Mesenchymal stem cell (in vitro differentiated cells and primary cell): Measurements from ENCODE around the gene TACR1.
"Not testable (repeated sequence)": the region's sequence is repeated elsewhere in the genome, so short reads cannot be mapped to it uniquely, and the experiment has no call there.

ENCODE experiments used
- DNase-seq: peaks from one replicate; pipeline ENCODE4 v3.0.0-alpha.2; 2013
- H2AFZ ChIP-seq: one replicate; pipeline ENCODE4 v1.6.1; 2013; ENCODE audit warnings: low read depth, mild to moderate bottlenecking, control low read depth, inconsistent platforms, low read length, moderate library complexity
- H2AK5ac ChIP-seq: 2 replicates; pipeline ENCODE4 v1.6.1; 2013; ENCODE audit warnings: low read length, moderate library complexity, mild to moderate bottlenecking, inconsistent platforms; ENCODE audit not compliant: severe bottlenecking
- H2BK120ac ChIP-seq: one replicate; pipeline ENCODE4 v1.6.1; 2013; ENCODE audit warnings: low read depth, mild to moderate bottlenecking, inconsistent platforms, low read length, moderate library complexity
- H2BK12ac ChIP-seq, 2 experiments: one replicate each; pipeline ENCODE4 v1.6.1; 2013; ENCODE audit warnings: inconsistent platforms in 2 of 2, low read length in 2 of 2, mild to moderate bottlenecking in 2 of 2, moderate library complexity in 2 of 2, control low read depth in 1 of 2
- H2BK15ac ChIP-seq: one replicate; pipeline ENCODE4 v1.6.1; 2013; ENCODE audit warnings: mild to moderate bottlenecking, low read depth, inconsistent platforms; ENCODE audit not compliant: poor library complexity, severe bottlenecking
- H2BK5ac ChIP-seq: 2 replicates; pipeline ENCODE4 v1.6.1; 2013; ENCODE audit warnings: low read depth, mild to moderate bottlenecking, low read length, control low read depth, inconsistent platforms; ENCODE audit not compliant: poor library complexity, severe bottlenecking
- H3K14ac ChIP-seq, 2 experiments: one replicate each; pipeline ENCODE4 v1.6.1; 2013; ENCODE audit warnings: inconsistent platforms in 2 of 2, low read length in 2 of 2, control low read depth in 1 of 2, mild to moderate bottlenecking in 1 of 2, moderate library complexity in 1 of 2
- H3K18ac ChIP-seq, 2 experiments: one replicate each; pipeline ENCODE4 v1.6.1; 2013; ENCODE audit warnings: inconsistent platforms in 2 of 2, low read length in 2 of 2, control low read depth in 1 of 2, low read depth in 1 of 2, mild to moderate bottlenecking in 1 of 2
- H3K23ac ChIP-seq, 2 experiments: one replicate each; pipeline ENCODE4 v1.6.1; 2013; ENCODE audit warnings: inconsistent platforms in 2 of 2, low read length in 2 of 2, mild to moderate bottlenecking in 2 of 2, moderate library complexity in 2 of 2, control low read depth in 1 of 2
- H3K27ac ChIP-seq: 2 replicates; pipeline ENCODE4 v1.5.1; 2013; ENCODE audit warnings: mild to moderate bottlenecking, moderate library complexity, low read length, control low read depth, inconsistent platforms; ENCODE audit not compliant: poor library complexity, severe bottlenecking
- H3K27me3 ChIP-seq, 2 experiments: 2 replicates each; pipeline versions ENCODE4 v1.6.1 to v1.7.0; 2013; ENCODE audit warnings: low read length in 2 of 2, mild to moderate bottlenecking in 2 of 2, moderate library complexity in 2 of 2, control low read depth in 1 of 2, inconsistent platforms in 1 of 2; ENCODE audit not compliant: control insufficient read depth in 1 of 2, insufficient read depth in 1 of 2
- H3K36me3 ChIP-seq, 2 experiments: 2 replicates each; pipeline versions ENCODE4 v1.6.1 to v1.7.0; 2013; ENCODE audit warnings: low read length in 2 of 2, control low read depth in 1 of 2, inconsistent platforms in 1 of 2, low read depth in 1 of 2, mild to moderate bottlenecking in 1 of 2; ENCODE audit not compliant: insufficient read depth in 2 of 2, control insufficient read depth in 1 of 2
- H3K4ac ChIP-seq, 2 experiments: one replicate each; pipeline ENCODE4 v1.6.1; 2013; ENCODE audit warnings: inconsistent platforms in 2 of 2, low read length in 2 of 2, mild to moderate bottlenecking in 2 of 2, moderate library complexity in 2 of 2, control low read depth in 1 of 2, low read depth in 1 of 2
- H3K4me1 ChIP-seq: 2 replicates; pipeline ENCODE4 v1.6.1; 2013; ENCODE audit warnings: low read depth, low read length, control low read depth; ENCODE audit not compliant: control insufficient read depth, insufficient read depth
- H3K4me2 ChIP-seq: 2 replicates; pipeline ENCODE4 v1.6.1; 2013; ENCODE audit warnings: low read length, mild to moderate bottlenecking, inconsistent platforms; ENCODE audit not compliant: poor library complexity, severe bottlenecking
- H3K4me3 ChIP-seq, 2 experiments: 2 replicates each; pipeline versions ENCODE4 v1.5.1 to v1.7.0; 2013; ENCODE audit warnings: low read length in 2 of 2, mild to moderate bottlenecking in 2 of 2, control low read depth in 1 of 2, low read depth in 1 of 2; ENCODE audit not compliant: insufficient read depth in 1 of 2
- H3K79me1 ChIP-seq: replicated peaks from 2 replicates; pipeline ENCODE4 v1.6.1; 2013; ENCODE audit warnings: mild to moderate bottlenecking, control low read depth, low read length, inconsistent platforms; ENCODE audit not compliant: poor library complexity, severe bottlenecking
- H3K9ac ChIP-seq: 2 replicates; pipeline ENCODE4 v1.7.0; 2013; ENCODE audit warnings: mild to moderate bottlenecking, low read length, moderate library complexity
- H3K9me3 ChIP-seq: 2 replicates; pipeline ENCODE4 v1.7.0; 2013; ENCODE audit warnings: mild to moderate bottlenecking, low read length; ENCODE audit not compliant: control insufficient read depth
- H4K8ac ChIP-seq: one replicate; pipeline ENCODE4 v1.6.1; 2013; ENCODE audit warnings: inconsistent platforms, mild to moderate bottlenecking, low read length, moderate library complexity
- H4K91ac ChIP-seq: one replicate; pipeline ENCODE4 v1.6.1; 2013; ENCODE audit warnings: mild to moderate bottlenecking, low read length, inconsistent platforms
- WGBS: methylation state at CpG from one replicate; pipeline ENCODE4 v1.1.7; 2013; ENCODE audit warnings: mixed read lengths; 5-methylcytosine and 5-hydroxymethylcytosine counted together

The TACR1 gene

GRCh38 chr2:75171423-75171822, 27.9 kb downstream of the TACR1 start:
- H3K4ac ChIP-seq, H3K18ac ChIP-seq, H2BK15ac ChIP-seq, H3K4me2 ChIP-seq, H3K4me1 ChIP-seq, H3K9me3 ChIP-seq, H3K23ac ChIP-seq, H3K27ac ChIP-seq, H2BK12ac ChIP-seq, H2BK120ac ChIP-seq, H3K14ac ChIP-seq, DNase-seq, H3K4me3 ChIP-seq, H2BK5ac ChIP-seq, H4K8ac ChIP-seq, H3K36me3 ChIP-seq, H2AFZ ChIP-seq, H4K91ac ChIP-seq, H3K27me3 ChIP-seq, H3K79me1 ChIP-seq, H3K9ac ChIP-seq, H2AK5ac ChIP-seq: not testable (repeated sequence)
- WGBS = 97% methylated on average over 5 of the region's 5 CpGs

- H3K18ac ChIP-seq = no peak overlapping the region
- H3K4ac ChIP-seq = no peak overlapping the region
- no peak overlapping the region for H3K4me3 ChIP-seq
- H3K14ac ChIP-seq = no peak overlapping the region
- no peak overlapping the region for H3K4me2 ChIP-seq
- no peaks in the 10 kb centered on the region for H3K79me1 ChIP-seq
- H3K27me3 ChIP-seq = peaks cover 0 to 4% of the 10 kb centered on the region in 2 experiments
- H2AK5ac ChIP-seq = no peak overlapping the region
- no peak overlapping the region for H2BK12ac ChIP-seq
- H2BK15ac ChIP-seq = no peak overlapping the region
- no peak overlapping the region for H3K9ac ChIP-seq
- no peak overlapping the region for H3K27ac ChIP-seq
- H2AFZ ChIP-seq = no peak overlapping the region
- no peaks in the 10 kb centered on the region for H3K9me3 ChIP-seq
- no peak for DNase-seq
- no peak overlapping the region for H2BK5ac ChIP-seq
- no peaks in the 10 kb centered on the region for H3K36me3 ChIP-seq
- WGBS = 92% methylated on average over 2 of the region's 2 CpGs
- no peak overlapping the region for H4K91ac ChIP-seq
- no peak overlapping the region for H3K23ac ChIP-seq
- no peaks in the 10 kb centered on the region for H3K4me1 ChIP-seq
- no peak overlapping the region for H2BK120ac ChIP-seq
- no peak overlapping the region for H4K8ac ChIP-seq
These were observed 28.4 kb downstream of the TACR1 start for GRCh38 chr2:75170889-75171288.

- H3K4me3 ChIP-seq = no peak overlapping the region
- peak overlapping the region; percentile 2 for H2AFZ ChIP-seq
- H3K9ac ChIP-seq = no peak overlapping the region
- no peak overlapping the region for H3K18ac ChIP-seq
- no peak overlapping the region for H3K4ac ChIP-seq
- H4K8ac ChIP-seq = no peak overlapping the region
- no peaks in the 10 kb centered on the region for H3K4me1 ChIP-seq
- H3K27me3 ChIP-seq = peaks cover 0 to 4% of the 10 kb centered on the region in 2 experiments
- no peaks in the 10 kb centered on the region for H3K36me3 ChIP-seq
- no peak for DNase-seq
- no peak overlapping the region for H2BK15ac ChIP-seq
- H3K23ac ChIP-seq = no peak overlapping the region
- no peak overlapping the region for H2BK5ac ChIP-seq
- H2BK120ac ChIP-seq = no peak overlapping the region
- no peak overlapping the region for H3K4me2 ChIP-seq
- no peak overlapping the region for H2BK12ac ChIP-seq
- H3K27ac ChIP-seq = no peak overlapping the region
- no peaks in the 10 kb centered on the region for H3K79me1 ChIP-seq
- WGBS = 41% methylated on average over 1 of the region's 2 CpGs
- H4K91ac ChIP-seq = no peak overlapping the region
- no peak overlapping the region for H2AK5ac ChIP-seq
- no peaks in the 10 kb centered on the region for H3K9me3 ChIP-seq
- H3K14ac ChIP-seq = no peak overlapping the region
These were observed 31.1 kb downstream of the TACR1 start for GRCh38 chr2:75168186-75168585.

- no peak overlapping the region for H2BK5ac ChIP-seq
- no peak overlapping the region for H3K4ac ChIP-seq
- H2BK120ac ChIP-seq = no peak overlapping the region
- 89% methylated on average over 3 of the region's 3 CpGs for WGBS
- H3K4me3 ChIP-seq = no peak overlapping the region
- H3K23ac ChIP-seq = no peak overlapping the region
- no peak for DNase-seq
- H3K9ac ChIP-seq = no peak overlapping the region
- no peak overlapping the region for H3K18ac ChIP-seq
- no peak overlapping the region for H3K14ac ChIP-seq
- H4K8ac ChIP-seq = no peak overlapping the region
- no peaks in the 10 kb centered on the region for H3K27me3 ChIP-seq
- H3K4me2 ChIP-seq = no peak overlapping the region
- H3K4me1 ChIP-seq = no peaks in the 10 kb centered on the region
- H2BK15ac ChIP-seq = no peak overlapping the region
- no peaks in the 10 kb centered on the region for H3K36me3 ChIP-seq
- no peak overlapping the region for H2AFZ ChIP-seq
- no peaks in the 10 kb centered on the region for H3K79me1 ChIP-seq
- H2AK5ac ChIP-seq = no peak overlapping the region
- no peak overlapping the region for H4K91ac ChIP-seq
- H2BK12ac ChIP-seq = no peak overlapping the region
- H3K9me3 ChIP-seq = no peaks in the 10 kb centered on the region
- H3K27ac ChIP-seq = no peak overlapping the region
These were observed 32.8 kb downstream of the TACR1 start for GRCh38 chr2:75166491-75166890.
